Femur (tissue), 1 donor: Measurements from ENCODE around the gene TNNT3.
"Not testable (repeated sequence)": the region's sequence is repeated elsewhere in the genome, so short reads cannot be mapped to it uniquely, and the experiment has no call there.

Experiments used
- DNase-seq: peaks from one replicate; pipeline ENCODE4 v3.0.0-alpha.2; 2017

The TNNT3 gene

GRCh38 chr11:1919391-1920127, at the start of gene TNNT3:
TSS of gene TNNT3 (plus strand) at chr11:1919703. CDS start at chr11:1922875, 3,172 bp downstream.
- peak; percentile 79 for DNase-seq

DNA sequence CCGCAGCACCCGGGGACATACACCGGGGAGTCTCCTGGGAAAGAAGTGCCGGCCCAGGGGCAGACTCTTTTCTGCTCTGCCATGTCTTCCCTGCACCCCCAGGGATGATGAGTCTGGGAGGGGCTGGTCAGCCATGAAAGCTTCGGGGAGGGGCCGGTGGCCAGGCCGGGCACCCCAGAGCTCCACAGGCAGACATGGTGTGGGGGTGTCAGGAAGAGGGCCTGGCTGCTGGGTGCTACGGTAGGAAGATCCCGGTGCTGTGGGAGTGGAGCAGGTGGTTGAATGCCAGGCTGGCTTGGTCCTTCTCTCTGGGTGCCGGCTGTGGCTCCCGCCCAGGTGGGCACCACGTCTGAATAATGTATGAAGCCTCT, 49.2 kb upstream of the TNNT3 start:
- no peak for DNase-seq

- DNase-seq = no peak
Measured at GRCh38 chr11:1870721-1871466, 48.6 kb upstream of the TNNT3 start.

GRCh38 chr11:1871531-1871930, 48.0 kb upstream of the TNNT3 start:
- no peak for DNase-seq

DNA sequence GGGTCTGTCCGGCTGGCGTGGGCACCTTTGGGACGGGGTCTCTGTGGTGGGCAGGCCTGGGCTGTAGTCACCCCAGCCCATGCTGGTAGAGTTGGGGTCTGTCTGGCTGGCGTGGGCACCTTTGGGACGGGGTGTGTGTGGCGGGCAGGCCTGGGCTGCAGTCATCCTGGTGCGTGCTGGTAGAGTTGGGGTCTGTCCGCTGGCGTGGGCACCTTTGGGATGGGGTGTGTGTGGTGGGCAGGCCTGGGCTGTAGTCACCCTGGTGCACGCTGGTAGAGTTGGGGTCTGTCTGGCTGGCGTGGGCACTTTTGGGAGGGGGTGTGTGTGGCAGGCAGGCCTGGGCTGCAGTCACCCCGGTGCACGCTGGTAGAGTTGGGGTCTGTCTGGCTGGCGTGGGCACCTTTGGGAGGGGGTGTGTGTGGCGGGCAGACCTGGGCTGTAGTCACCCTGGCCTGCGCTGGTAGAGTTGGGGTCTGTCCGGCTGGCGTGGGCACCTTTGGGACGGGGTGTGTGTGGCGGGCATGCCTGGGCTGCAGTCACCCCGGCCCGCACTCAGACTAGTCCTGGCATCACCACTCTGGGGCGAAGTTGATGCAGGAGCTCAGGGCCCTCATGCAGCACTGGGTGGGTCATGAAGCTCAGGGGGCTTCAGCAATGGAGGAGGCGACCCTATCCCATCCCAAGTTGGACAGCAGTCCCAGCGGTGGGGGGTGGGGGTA, 47.1 kb upstream of the TNNT3 start:
- no peak for DNase-seq

DNA sequence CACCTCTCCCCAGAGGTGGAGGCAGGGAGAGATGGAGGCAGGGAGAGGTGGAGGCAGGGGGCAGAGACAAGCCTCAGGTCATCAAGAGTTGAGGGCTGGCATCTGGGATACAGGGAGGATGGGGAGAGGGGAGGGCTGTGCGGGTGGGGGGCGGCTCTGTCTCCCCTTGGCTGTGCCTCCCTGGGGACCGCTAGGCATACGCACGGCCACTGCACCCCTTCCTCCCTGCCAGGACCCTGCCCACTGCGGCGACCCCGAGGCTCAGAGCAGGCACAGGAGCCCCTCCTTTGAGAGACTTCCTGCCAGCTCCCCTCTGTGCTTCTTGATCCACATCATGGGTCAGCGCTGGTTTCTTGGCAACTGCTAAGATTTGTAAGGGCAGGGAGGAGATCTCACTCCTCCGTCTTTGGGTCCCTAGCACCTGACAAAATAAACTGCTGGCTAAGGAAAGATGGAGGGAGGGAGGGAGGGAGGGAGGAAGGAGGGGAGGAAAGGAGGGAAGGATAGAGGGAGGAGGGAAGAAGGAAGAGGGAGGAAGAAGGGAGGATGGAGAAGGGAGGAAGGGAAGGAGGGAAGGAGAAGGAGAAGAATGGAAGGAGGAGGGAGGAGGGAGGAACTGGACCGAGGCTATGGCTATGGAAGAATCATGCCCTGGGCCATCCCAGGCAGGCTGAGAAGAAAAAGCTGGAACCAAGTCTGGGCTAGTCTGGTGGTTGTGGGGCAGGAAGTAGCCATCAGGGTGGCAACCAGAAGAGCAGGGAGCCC, 46.3 kb upstream of the TNNT3 start:
- DNase-seq = peak; percentile 60

DNA sequence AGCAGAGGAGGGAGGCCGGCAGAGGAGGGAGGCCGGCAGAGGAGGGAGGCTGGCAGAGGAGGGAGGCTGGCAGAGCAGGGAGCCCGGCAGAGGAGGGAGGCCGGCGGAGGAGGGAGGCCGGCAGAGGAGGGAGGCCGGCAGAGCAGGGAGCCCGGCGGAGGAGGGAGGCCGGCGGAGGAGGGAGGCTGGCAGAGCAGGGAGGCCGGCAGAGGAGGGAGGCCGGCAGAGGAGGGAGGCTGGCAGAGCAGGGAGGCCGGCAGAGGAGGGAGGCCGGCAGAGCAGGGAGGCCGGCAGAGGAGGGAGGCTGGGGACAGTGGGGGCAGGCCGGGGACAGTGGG, 45.7 kb upstream of the TNNT3 start:
- not testable (repeated sequence) for DNase-seq

DNA sequence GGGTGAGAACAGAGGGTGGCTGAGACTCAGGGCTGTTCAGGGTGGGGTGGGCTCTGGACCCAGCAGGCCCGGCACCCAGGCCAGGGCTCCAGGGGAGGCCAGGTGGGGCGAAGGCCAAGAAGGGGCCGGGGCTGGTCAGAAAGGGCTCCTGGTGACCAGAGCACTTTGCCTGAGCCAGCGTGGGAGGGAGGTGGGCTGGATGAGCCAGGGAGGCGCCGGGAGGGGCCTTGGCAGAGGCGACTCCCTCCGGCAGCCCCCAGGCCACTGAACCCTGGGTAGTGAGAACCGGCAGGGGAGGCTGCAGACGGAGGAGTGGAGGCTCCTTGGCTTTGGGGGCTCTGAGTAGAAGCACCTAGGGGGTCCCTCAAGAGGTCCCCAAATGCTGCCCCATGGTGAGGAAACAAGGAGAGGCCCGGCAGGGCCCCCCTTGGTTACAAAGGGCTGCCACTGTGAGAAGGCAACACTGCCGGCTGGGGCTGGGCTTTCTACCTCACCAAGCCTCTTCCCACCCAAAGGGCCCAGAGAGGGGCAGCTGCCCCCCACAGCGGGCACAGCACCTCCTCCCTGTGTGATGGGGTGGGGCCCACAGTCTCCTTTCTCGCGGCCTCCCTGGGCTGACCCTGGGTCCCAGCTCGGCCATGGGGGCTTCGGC, 44.9 kb upstream of the TNNT3 start:
- DNase-seq = not testable (repeated sequence)

- peak; percentile 53 for DNase-seq
Measured at GRCh38 chr11:1875093-1875850, 44.2 kb upstream of the TNNT3 start.

DNA sequence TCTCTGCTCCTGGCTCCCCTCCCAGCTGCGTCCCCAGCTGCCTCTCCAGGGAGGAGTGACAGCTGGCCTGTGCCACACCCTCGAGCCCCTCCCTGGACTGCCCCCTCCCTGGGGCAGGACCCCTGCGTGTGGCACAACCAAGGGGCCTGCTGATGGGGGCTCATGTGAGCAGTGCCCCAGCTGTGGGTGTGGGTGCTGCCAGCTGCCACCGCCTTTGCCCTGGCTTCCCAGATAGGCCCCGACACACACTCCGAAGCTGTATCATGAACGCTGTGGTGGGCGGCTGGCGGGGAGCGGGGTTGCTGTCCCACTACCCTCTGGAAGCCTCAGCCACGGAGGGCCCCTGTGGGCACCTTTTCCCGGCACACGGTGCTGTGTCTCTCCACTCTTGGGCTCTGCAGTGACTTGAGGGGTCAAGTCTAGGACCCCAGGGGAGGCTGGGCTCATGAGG, 43.6 kb upstream of the TNNT3 start:
- peak; percentile 55 for DNase-seq

DNA sequence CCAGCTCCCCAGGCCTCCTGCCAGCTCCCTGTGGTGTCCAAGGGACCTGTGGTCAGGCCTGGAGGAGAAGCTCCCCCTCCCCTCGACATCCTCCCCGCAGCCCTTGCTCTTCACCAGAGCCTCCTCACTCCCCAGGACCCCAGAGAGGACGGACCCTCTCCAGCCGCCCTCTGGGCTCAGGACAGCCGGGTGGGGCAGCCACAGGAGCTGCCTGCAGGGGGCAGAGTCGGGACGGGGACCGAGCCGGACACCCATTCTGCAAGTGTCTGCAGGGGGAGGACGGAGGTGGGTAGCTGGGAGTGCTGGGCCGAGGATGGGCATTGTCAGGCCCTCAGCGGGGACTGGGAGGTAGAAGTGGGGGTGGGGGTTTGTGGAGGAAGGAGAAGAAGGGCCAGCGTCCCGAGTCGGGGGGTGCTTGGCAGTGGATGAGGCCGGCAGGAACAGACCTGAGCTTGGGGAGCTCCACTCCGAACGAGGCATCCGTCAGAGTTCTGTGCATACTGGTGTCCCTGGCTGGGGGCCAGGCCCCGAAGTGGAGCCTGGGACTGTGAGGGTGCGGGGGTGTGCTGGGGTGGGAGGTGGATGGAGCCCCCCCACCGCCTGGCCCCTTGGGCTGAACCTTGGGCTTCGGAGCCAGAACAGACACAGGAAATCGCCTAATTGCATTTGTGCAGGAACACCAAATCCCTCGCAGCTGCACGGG, 43.0 kb upstream of the TNNT3 start:
- DNase-seq = peak; percentile 92

GRCh38 chr11:1877211-1878136, 42.0 kb upstream of the TNNT3 start:
- DNase-seq = peak; percentile 87

DNA sequence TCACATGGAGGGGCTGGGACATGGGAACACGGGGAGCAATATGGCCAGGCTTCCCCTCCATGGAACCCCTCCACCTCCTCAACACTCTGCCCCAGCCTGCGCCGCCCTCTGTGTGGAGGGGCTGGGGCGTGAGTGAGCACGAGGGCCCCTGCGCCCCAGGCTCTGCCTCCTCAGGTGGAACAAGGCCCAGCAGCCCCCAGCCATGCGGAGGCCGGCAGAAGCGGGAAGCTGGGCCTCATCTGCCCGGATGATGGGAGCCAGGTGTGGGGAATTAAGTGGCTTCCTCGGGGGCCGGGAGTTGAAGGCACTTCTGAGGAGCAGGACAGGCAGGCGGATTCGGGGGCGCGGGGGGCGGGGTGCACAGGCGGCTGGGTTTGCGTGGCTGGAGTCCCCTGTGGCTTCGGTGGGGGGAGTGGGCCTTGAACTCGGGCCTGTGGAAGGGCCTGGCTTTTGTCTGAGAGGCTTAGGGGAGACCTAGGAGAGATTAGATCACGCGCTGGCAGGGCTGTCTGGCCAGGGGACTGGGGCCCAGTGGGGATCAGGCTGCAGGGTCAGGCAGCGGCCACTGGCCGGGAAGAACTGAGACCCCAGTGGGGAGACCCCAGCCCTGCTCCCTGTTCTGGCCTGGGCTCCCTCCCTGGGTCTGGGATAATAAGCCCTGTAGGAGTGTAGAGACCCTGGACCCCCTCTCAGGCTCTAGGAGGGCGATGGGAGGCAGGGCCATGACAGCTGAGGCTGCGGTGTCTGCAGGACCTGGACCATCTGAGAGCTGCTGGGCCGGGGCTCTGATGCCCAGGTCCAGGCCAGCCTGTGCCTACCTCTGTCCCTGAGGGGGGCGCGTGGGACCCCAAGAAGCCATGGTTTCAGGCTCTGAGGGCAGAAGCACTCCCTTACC, 41.1 kb upstream of the TNNT3 start:
- peak; percentile 89 for DNase-seq

DNA sequence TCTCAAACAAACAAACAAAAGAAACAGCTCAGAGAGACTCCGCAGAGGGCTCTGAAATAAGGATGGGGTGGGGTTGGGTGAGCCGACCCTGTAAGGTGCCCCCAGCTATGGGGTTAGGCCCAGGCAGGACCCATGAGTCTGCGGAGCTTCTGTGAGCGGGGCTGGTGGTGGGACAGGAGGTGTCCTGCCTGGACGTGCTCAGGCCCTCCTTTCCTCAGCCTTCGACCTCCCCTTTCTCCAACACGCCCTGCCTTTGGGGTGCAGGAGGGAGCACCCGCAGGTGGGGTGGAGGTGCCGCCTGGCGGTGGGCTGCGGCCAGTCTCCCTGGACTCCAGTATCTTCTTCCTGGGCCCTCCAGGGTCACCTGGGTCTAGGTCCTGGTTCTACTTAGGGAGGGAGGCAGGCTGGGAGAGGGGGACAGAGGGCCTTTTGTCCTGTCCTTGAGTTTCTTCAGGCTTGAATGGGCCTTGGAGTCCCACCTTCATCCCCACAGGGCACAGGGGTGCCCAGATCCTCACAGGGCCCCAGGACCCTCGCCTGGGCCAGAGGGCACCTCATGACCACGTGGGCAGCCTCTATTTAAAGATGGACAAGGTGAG, 40.1 kb upstream of the TNNT3 start:
- peak; percentile 20 for DNase-seq

- DNase-seq = peak; percentile 93
Measured at GRCh38 chr11:1879941-1880720, 39.4 kb upstream of the TNNT3 start.

DNA sequence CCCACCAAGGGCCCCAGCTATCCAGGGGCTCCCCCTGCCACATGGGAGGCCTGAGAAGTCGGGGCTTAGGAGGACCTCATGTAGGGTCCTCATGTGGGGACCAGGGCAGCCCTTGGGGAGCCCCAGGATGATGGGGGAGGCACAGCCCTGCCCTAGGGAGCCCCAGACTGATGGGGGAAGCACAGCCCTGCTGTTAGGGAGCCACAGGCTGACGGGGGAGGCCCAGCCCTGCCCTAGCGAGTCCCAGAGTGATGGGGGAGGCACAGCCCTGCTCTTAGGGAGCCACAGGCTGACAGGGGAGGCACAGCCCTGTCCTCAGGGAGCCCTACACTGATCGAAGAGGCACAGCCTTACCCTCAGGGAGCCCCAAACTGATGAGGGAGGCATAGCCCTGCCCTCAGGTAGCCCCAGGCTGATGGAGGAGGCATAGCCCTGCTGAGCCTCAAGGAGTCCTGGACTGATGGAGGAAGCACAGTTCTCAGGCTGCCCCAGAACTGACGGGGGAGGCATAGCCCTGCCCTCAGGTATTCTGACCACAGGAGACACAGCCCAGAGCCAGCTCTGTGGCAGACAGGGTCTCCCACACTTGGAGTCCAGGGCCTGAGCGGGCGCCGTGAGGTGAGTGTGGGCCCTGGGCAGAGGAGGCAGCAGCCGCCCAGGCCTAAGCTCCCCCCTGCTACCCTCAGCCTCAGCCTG, 38.6 kb upstream of the TNNT3 start:
- peak; percentile 42 for DNase-seq
